PFSK-1 (cell line): ENCODE measurements around the gene GUF1.

Experiments
- POLR2AphosphoS5 ChIP-seq: IDR thresholded peaks from 2 replicates; pipeline ENCODE4 v1.6.1; 2012; ENCODE audit warnings: low read depth, mild to moderate bottlenecking, control low read depth, low read length, moderate library complexity
- TAF1 ChIP-seq: IDR thresholded peaks from 2 replicates; pipeline ENCODE4 v1.6.1; 2012; ENCODE audit warnings: low read length, control low read depth, borderline replicate concordance; ENCODE audit not compliant: insufficient read depth
- TF ChIP-seq, protein P1 (sequence below), 2 experiments: IDR thresholded peaks; 2 replicates each; pipeline versions ENCODE4 v1.6.1 to v1.8.0; 2011 to 2012; ENCODE audit warnings: low read depth in 2 of 2, low read length in 2 of 2, control low read depth in 1 of 2, inconsistent platforms in 1 of 2, mild to moderate bottlenecking in 1 of 2, moderate library complexity in 1 of 2; ENCODE audit not compliant: insufficient read depth in 1 of 2

DNA sequence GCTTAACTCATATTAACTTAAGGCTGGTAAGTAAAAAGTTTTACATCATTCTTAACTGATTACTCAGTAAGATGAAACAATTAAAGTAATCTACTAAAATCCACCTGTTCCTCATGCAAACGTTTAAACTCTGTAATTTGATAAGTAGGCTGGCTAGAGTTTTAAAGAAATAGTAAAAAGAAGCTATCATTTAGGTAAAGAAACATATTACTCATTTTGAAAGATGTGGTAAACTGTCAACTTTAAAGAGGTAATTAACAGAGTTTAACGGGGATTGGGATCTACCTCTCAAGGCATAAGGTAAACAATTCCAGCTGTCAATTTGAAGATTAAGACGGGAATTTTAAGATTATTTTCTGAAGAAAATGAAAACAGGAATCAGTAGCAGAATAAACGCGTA lies 38.4 kb downstream of the GUF1 start:
- TF ChIP-seq POLR2AphosphoS5 (no peak), TAF1 (no peak)
- TF ChIP-seq, protein P1, sequence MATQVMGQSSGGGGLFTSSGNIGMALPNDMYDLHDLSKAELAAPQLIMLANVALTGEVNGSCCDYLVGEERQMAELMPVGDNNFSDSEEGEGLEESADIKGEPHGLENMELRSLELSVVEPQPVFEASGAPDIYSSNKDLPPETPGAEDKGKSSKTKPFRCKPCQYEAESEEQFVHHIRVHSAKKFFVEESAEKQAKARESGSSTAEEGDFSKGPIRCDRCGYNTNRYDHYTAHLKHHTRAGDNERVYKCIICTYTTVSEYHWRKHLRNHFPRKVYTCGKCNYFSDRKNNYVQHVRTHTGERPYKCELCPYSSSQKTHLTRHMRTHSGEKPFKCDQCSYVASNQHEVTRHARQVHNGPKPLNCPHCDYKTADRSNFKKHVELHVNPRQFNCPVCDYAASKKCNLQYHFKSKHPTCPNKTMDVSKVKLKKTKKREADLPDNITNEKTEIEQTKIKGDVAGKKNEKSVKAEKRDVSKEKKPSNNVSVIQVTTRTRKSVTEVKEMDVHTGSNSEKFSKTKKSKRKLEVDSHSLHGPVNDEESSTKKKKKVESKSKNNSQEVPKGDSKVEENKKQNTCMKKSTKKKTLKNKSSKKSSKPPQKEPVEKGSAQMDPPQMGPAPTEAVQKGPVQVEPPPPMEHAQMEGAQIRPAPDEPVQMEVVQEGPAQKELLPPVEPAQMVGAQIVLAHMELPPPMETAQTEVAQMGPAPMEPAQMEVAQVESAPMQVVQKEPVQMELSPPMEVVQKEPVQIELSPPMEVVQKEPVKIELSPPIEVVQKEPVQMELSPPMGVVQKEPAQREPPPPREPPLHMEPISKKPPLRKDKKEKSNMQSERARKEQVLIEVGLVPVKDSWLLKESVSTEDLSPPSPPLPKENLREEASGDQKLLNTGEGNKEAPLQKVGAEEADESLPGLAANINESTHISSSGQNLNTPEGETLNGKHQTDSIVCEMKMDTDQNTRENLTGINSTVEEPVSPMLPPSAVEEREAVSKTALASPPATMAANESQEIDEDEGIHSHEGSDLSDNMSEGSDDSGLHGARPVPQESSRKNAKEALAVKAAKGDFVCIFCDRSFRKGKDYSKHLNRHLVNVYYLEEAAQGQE (IDR thresholded peaks at IDR 0.05; ENCODE audit: insufficient read depth in 1 of 2, low read depth in 2 of 2, low read length in 2 of 2): no peak
